Activated CD8-positive, alpha-beta T cell treated with anti-CD3 and anti-CD28 coated beads for 36 hours (primary cell): ENCODE measurements around the gene PLIN3. TPM values are rescaled to one million over a fixed set of nuclear protein-coding genes. Genes with fewer than 3 reads are reported as not detected.
"Not testable (repeated sequence)": the region's sequence is repeated elsewhere in the genome, so short reads cannot be mapped to it uniquely, and the experiment has no call there.

Experiments
- ATAC-seq: fragments of 200-7000 bp; cut with Tn5 transposase; one replicate; pipeline ENCODE4 v1.10.0; 2021; ENCODE audit warnings: mild to moderate bottlenecking, moderate library complexity
- CTCF ChIA-PET: fragments of 350-600 bp; sonication (Branson Sonifier 250); formaldehyde crosslinking; loops from one replicate; lab custom pipeline; 2021; ENCODE audit warnings: antibody characterized with exemption; lab: Charles Lee
- POLR2A ChIA-PET: fragments of 350-600 bp; sonication (Branson Sonifier 250); formaldehyde crosslinking; loops from one replicate; lab custom pipeline; 2021; ENCODE audit warnings: antibody characterized with exemption; lab: Charles Lee
- DNase-seq: peaks from one replicate; pipeline ENCODE4 v3.0.0-alpha.2; 2020
- H3K27ac Mint-ChIP-seq: one replicate; pipeline ENCODE4 v1.8.0; 2021; ENCODE audit warnings: mild to moderate bottlenecking, mixed read lengths
- H3K27me3 Mint-ChIP-seq: one replicate; pipeline ENCODE4 v1.8.0; 2021; ENCODE audit warnings: mixed read lengths
- H3K36me3 Mint-ChIP-seq: one replicate; pipeline ENCODE4 v1.8.0; 2021; ENCODE audit warnings: low read depth, mixed read lengths
- H3K4me1 Mint-ChIP-seq: one replicate; pipeline ENCODE4 v1.8.0; 2021; ENCODE audit warnings: low read depth, mixed read lengths
- H3K4me3 Mint-ChIP-seq: one replicate; pipeline ENCODE4 v1.8.0; 2021; ENCODE audit warnings: mild to moderate bottlenecking, moderate library complexity, mixed read lengths
- H3K9me3 Mint-ChIP-seq: one replicate; pipeline ENCODE4 v1.8.0; 2021; ENCODE audit warnings: mixed read lengths
- intact Hi-C: fragments of 100-400 bp; cut with micrococcal nuclease; formaldehyde crosslinking; loops from one replicate; pipeline ENCODE4 v1.10.0; 2022
- total RNA-seq, 2 experiments: library from RNA; stranded (reverse); gene quantifications; one replicate each; pipeline ENCODE4 v1.2.3, GENCODE V29; 2021
- TF ChIP-seq, protein P1 (sequence below): fragments of 200-600 bp; IDR thresholded peaks from one replicate; pipeline ENCODE4 v1.8.0; 2022; ENCODE audit warnings: antibody characterized with exemption, mild to moderate bottlenecking

Gene PLIN3
- total RNA-seq, 2 experiments from 2014 or later, result 15.5 to 23.5 TPM

GRCh38 chr19:4852484-4852883 is 15.0 kb downstream of the PLIN3 start:
- TF ChIP-seq, protein P1, sequence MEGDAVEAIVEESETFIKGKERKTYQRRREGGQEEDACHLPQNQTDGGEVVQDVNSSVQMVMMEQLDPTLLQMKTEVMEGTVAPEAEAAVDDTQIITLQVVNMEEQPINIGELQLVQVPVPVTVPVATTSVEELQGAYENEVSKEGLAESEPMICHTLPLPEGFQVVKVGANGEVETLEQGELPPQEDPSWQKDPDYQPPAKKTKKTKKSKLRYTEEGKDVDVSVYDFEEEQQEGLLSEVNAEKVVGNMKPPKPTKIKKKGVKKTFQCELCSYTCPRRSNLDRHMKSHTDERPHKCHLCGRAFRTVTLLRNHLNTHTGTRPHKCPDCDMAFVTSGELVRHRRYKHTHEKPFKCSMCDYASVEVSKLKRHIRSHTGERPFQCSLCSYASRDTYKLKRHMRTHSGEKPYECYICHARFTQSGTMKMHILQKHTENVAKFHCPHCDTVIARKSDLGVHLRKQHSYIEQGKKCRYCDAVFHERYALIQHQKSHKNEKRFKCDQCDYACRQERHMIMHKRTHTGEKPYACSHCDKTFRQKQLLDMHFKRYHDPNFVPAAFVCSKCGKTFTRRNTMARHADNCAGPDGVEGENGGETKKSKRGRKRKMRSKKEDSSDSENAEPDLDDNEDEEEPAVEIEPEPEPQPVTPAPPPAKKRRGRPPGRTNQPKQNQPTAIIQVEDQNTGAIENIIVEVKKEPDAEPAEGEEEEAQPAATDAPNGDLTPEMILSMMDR, result no peak
- Mint-ChIP-seq H3K27ac (no peak overlapping the region), H3K27me3 (no peaks in the 10 kb centered on the region), H3K4me3 (no peak overlapping the region), H3K9me3 (no peaks in the 10 kb centered on the region), H3K36me3 (peaks cover 3% of the 10 kb centered on the region), H3K4me1 (peaks cover 3% of the 10 kb centered on the region)
- DNase-seq, result no peak
- ChIA-PET POLR2A (no interaction called here), CTCF (interaction anchor here (1.0 to 12.0 kb wide), 8 partner anchors 9 to 128 kb away, joined by 3 to 310 read pairs (median 12); partner anchors contain the start of gene DPP9)
- ATAC-seq, result no peak
- intact Hi-C loops, result loop anchor here (2.0 kb wide), 1 partner anchor 44 kb away; no protein-coding TSS in a partner anchor

DNA sequence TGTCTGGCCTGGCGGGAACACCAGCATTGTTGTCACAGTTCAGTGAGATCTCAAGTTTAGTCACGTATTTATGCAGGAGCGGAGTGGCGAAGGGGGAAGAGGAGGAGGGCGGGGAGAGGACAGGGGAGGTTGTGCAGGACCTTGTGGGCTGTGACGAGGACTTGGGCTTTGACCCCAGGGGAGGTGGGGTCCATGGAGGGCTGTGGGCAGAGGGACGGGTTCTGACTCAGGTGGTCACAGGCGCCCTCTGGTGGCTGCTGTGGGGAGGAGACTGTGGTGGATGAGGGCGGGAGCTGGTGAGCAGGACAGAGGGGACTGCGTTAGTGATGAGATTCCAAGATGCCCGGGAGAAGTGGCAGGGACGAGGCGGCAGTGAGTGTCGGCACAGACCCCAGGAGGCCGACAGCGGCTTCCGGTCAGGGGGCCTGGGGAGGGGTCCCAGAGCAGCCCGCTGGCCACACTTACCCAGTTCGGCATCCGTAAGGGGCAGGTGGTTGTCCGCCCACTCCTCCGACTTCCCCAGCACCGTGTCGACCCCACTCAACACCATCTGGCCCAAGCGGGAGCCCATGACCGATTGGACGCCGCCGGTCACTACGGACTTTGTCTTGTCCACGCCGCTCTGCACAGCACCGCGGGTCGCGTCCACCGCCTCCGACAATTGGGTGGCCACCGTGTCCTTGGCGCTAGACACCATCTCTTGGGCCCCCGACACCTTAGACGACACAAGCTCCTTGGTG is 15.7 kb downstream of the PLIN3 start:
- Mint-ChIP-seq H3K27ac (no peak overlapping the region), H3K9me3 (no peaks in the 10 kb centered on the region), H3K4me3 (no peak overlapping the region), H3K27me3 (no peaks in the 10 kb centered on the region), H3K36me3 (peaks cover 3% of the 10 kb centered on the region), H3K4me1 (peaks cover 3% of the 10 kb centered on the region)
- POLR2A ChIA-PET, result interaction anchor here (0.6 to 1.7 kb wide), 3 partner anchors 15 to 42 kb away, joined by 3 to 6 read pairs (median 3); partner anchors contain the start of gene PLIN3
- intact Hi-C loops, result loop anchor here (2.0 kb wide), 1 partner anchor 43 kb away; no protein-coding TSS in a partner anchor
- ATAC-seq (peak; percentile 96), DNase-seq (peak; percentile 86)
- CTCF ChIA-PET, result interaction anchor here (0.5 to 12.0 kb wide), 25 partner anchors 8 to 180 kb away, joined by 3 to 310 read pairs (median 5); partner anchors contain the start of gene TICAM1
- TF ChIP-seq, protein P1, result peak; percentile 90

GRCh38 chr19:4849019-4849418 is 18.4 kb downstream of the PLIN3 start:
- Mint-ChIP-seq H3K4me3 (no peak overlapping the region), H3K27ac (no peak overlapping the region), H3K27me3 (no peaks in the 10 kb centered on the region), H3K4me1 (peaks cover 3% of the 10 kb centered on the region), H3K36me3 (peaks cover 5% of the 10 kb centered on the region), H3K9me3 (no peaks in the 10 kb centered on the region)
- TF ChIP-seq, protein P1, result no peak
- CTCF ChIA-PET, result interaction anchor here (12.0 kb wide), 1 partner anchor 41 kb away, joined by 310 read pairs; no protein-coding TSS in a partner anchor
- POLR2A ChIA-PET, result no interaction called here
- DNase-seq, result no peak
- ATAC-seq, result no peak
- intact Hi-C loops, result no loop called here

GRCh38 chr19:4847190-4847973 is 20.1 kb downstream of the PLIN3 start:
- Mint-ChIP-seq H3K4me3 (no peak overlapping the region), H3K9me3 (no peaks in the 10 kb centered on the region), H3K36me3 (peaks cover 5% of the 10 kb centered on the region), H3K27me3 (no peaks in the 10 kb centered on the region), H3K27ac (no peak overlapping the region), H3K4me1 (peaks cover 3% of the 10 kb centered on the region)
- intact Hi-C loops, result no loop called here
- ChIA-PET CTCF (interaction anchor here (12.0 kb wide), 1 partner anchor 40 kb away, joined by 310 read pairs; no protein-coding TSS in a partner anchor), POLR2A (no interaction called here)
- DNase-seq, result no peak
- ATAC-seq, result no peak
- TF ChIP-seq, protein P1, result no peak

- CTCF ChIA-PET, result interaction anchor here (4.8 to 12.0 kb wide), 2 partner anchors 36 to 38 kb away, joined by 30 to 310 read pairs; no protein-coding TSS in a partner anchor
- ATAC-seq, H3K9me3 Mint-ChIP-seq, H3K36me3 Mint-ChIP-seq, DNase-seq, H3K4me1 Mint-ChIP-seq, H3K27ac Mint-ChIP-seq, H3K4me3 Mint-ChIP-seq, H3K27me3 Mint-ChIP-seq, intact Hi-C loops: not testable (repeated sequence)
- POLR2A ChIA-PET, result interaction anchor here (0.7 kb wide), 1 partner anchor 323 kb away, joined by 3 read pairs; no protein-coding TSS in a partner anchor
Observed at GRCh38 chr19:4845975-4846374, 21.5 kb downstream of the PLIN3 start.
